Measurements from ENCODE around the gene AKR1C4.
"Not testable (repeated sequence)": the region's sequence is repeated elsewhere in the genome, so short reads cannot be mapped to it uniquely, and the experiment has no call there.

Gene AKR1C4

DNA sequence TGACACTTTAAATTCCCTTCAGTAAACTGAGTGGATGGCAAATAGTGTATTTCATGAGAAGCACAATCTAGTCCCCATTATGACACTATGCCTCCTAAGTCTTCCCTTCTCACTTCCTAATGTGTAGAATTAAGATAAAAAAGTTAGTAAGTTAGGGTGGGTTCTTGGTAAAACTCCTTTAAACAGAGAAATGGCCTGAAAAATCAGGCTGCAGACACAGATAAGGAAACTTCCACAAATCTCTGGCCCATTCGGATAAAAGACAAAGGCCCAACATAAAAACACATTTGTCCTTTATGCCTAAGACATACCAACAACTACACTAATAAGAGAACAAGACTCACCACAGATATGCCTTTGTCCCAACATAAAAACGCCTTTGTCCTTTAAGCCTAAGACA, 33.1 kb upstream of the AKR1C4 start:
- H3K9ac ChIP-seq (ENCODE audit: low read depth, low read length, poor library complexity, severe bottlenecking), result no peak overlapping the region
- no peaks in the 10 kb centered on the region for H3K79me2 ChIP-seq (ENCODE audit: insufficient read depth, low read length)
- no peak overlapping the region for H3K4me3 ChIP-seq (ENCODE audit: low read length, poor library complexity, severe bottlenecking)
- H3K4me1 ChIP-seq (ENCODE audit: insufficient read depth, low read length, poor library complexity, severe bottlenecking), result no peaks in the 10 kb centered on the region
- no peak overlapping the region for H2AFZ ChIP-seq (ENCODE audit: low read length)
- no peaks in the 10 kb centered on the region for H3K36me3 ChIP-seq (ENCODE audit: insufficient read depth, low read length)
- H3F3A ChIP-seq (ENCODE audit: low read depth), result no peaks in the 10 kb centered on the region
- H3K9me2 ChIP-seq (replicated peaks; ENCODE audit: low read depth, low read length), result no peaks in the 10 kb centered on the region
- no peaks in the 10 kb centered on the region for H3K27me3 ChIP-seq (ENCODE audit: insufficient read depth, low read length, poor library complexity, severe bottlenecking)
- peaks cover 44% of the 10 kb centered on the region; the same call in 1 of the 2 replicates for H3K9me3 ChIP-seq (ENCODE audit: insufficient read depth, low read depth, low read length)
- no peaks in the 10 kb centered on the region for H4K20me1 ChIP-seq (ENCODE audit: insufficient read depth, low read length, poor library complexity, severe bottlenecking)
- TF ChIP-seq CTCF (conservative IDR thresholded peaks at IDR 0.05; ENCODE audit: low read length) (no peak), EZH2phosphoT487 (IDR thresholded peaks at IDR 0.05; ENCODE audit: borderline replicate concordance) (no peak)
- no peak overlapping the region for H3K4me2 ChIP-seq (ENCODE audit: low read depth, low read length, poor library complexity, severe bottlenecking)

GRCh38 chr10:5165738-5166137, 30.9 kb upstream of the AKR1C4 start:
- TF ChIP-seq EZH2phosphoT487 (IDR thresholded peaks at IDR 0.05; ENCODE audit: borderline replicate concordance) (no peak), CTCF (conservative IDR thresholded peaks at IDR 0.05; ENCODE audit: low read length) (no peak)
- H3K4me1 ChIP-seq (ENCODE audit: insufficient read depth, low read length, poor library complexity, severe bottlenecking), result no peaks in the 10 kb centered on the region

DNA sequence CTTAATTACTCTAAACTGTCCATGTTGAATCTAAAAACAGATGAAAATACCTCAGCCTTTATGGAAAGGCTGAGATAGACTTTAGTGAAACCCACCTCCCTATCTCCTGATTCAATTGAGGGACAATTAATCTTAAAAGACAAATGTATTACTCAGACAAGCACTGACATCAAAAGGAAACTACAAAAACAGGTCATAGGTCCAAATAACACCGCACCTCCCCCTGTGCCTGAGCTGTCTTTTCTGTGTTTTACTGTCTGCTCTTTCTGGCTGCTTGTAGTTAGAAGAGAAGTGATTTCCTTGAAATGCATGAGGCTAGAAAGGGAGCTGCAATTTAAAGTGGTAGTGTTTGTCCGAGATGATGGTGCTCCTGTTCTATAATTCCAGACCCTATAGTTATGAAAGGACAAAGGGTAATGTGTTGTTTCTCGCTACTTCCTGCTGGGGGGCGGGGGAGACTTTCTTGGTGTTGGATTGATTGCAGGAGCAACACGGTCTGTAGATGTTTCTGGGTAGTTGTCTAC, 27.7 kb upstream of the AKR1C4 start:
- Histone ChIP-seq H3K4me2 (ENCODE audit: low read depth, low read length, poor library complexity, severe bottlenecking) (no peak overlapping the region), H3K9me3 (ENCODE audit: insufficient read depth, low read depth, low read length) (peaks cover 24% of the 10 kb centered on the region; the same call in 1 of the 2 replicates)

More at GRCh38 chr10:5165738-5166137, 30.9 kb upstream of the AKR1C4 start:
- Histone ChIP-seq H3K9ac (ENCODE audit: low read depth, low read length, poor library complexity, severe bottlenecking) (no peak overlapping the region), H3F3A (ENCODE audit: low read depth) (no peaks in the 10 kb centered on the region), H4K20me1 (ENCODE audit: insufficient read depth, low read length, poor library complexity, severe bottlenecking) (no peaks in the 10 kb centered on the region), H3K4me3 (ENCODE audit: low read length, poor library complexity, severe bottlenecking) (no peak overlapping the region), H3K4me2 (ENCODE audit: low read depth, low read length, poor library complexity, severe bottlenecking) (no peak overlapping the region), H3K27me3 (ENCODE audit: insufficient read depth, low read length, poor library complexity, severe bottlenecking) (no peaks in the 10 kb centered on the region), H3K9me2 (replicated peaks; ENCODE audit: low read depth, low read length) (no peaks in the 10 kb centered on the region), H3K36me3 (ENCODE audit: insufficient read depth, low read length) (no peaks in the 10 kb centered on the region), H3K79me2 (ENCODE audit: insufficient read depth, low read length) (no peaks in the 10 kb centered on the region), H3K9me3 (ENCODE audit: insufficient read depth, low read depth, low read length) (peaks cover 46% of the 10 kb centered on the region; the same call in 1 of the 2 replicates), H2AFZ (ENCODE audit: low read length) (no peak overlapping the region)

DNA sequence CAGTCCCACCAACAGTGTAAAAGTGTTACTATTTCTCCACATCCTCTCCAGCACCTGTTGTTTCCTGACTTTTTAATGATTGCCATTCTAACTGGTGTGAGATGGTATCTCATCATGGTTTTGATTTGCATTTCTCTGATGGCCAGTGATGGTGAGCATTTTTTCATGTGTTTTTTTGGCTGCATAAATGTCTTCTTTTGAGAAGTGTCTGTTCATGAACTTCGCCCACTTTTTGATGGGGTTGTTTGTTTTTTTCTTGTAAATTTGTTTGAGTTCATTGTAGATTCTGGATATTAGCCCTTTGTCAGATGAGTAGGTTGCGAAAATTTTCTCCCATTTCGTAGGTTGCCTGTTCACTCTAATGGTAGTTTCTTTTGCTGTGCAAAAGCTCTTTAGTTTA, 21.1 kb upstream of the AKR1C4 start:
- not testable (repeated sequence) for H4K20me1 ChIP-seq (ENCODE audit: insufficient read depth, low read length, poor library complexity, severe bottlenecking); H3K4me3 ChIP-seq (ENCODE audit: low read length, poor library complexity, severe bottlenecking); H3K9me2 ChIP-seq (replicated peaks; ENCODE audit: low read depth, low read length); H3K9me3 ChIP-seq (ENCODE audit: insufficient read depth, low read depth, low read length); H3K4me1 ChIP-seq (ENCODE audit: insufficient read depth, low read length, poor library complexity, severe bottlenecking); H3K27me3 ChIP-seq (ENCODE audit: insufficient read depth, low read length, poor library complexity, severe bottlenecking); H2AFZ ChIP-seq (ENCODE audit: low read length); H3K4me2 ChIP-seq (ENCODE audit: low read depth, low read length, poor library complexity, severe bottlenecking); H3F3A ChIP-seq (ENCODE audit: low read depth); H3K36me3 ChIP-seq (ENCODE audit: insufficient read depth, low read length); H3K9ac ChIP-seq (ENCODE audit: low read depth, low read length, poor library complexity, severe bottlenecking); H3K79me2 ChIP-seq (ENCODE audit: insufficient read depth, low read length)

More for the DNA sequence above, 27.7 kb upstream of the AKR1C4 start:
- no peaks in the 10 kb centered on the region for H3K9me2 ChIP-seq (replicated peaks; ENCODE audit: low read depth, low read length)
- H3F3A ChIP-seq (ENCODE audit: low read depth), result no peaks in the 10 kb centered on the region
- H2AFZ ChIP-seq (ENCODE audit: low read length), result no peak overlapping the region
- no peaks in the 10 kb centered on the region for H3K4me1 ChIP-seq (ENCODE audit: insufficient read depth, low read length, poor library complexity, severe bottlenecking)
- H3K36me3 ChIP-seq (ENCODE audit: insufficient read depth, low read length), result no peaks in the 10 kb centered on the region
- TF ChIP-seq CTCF (conservative IDR thresholded peaks at IDR 0.05; ENCODE audit: low read length) (no peak), EZH2phosphoT487 (IDR thresholded peaks at IDR 0.05; ENCODE audit: borderline replicate concordance) (no peak)
- no peaks in the 10 kb centered on the region for H4K20me1 ChIP-seq (ENCODE audit: insufficient read depth, low read length, poor library complexity, severe bottlenecking)
- H3K9ac ChIP-seq (ENCODE audit: low read depth, low read length, poor library complexity, severe bottlenecking), result no peak overlapping the region
- no peaks in the 10 kb centered on the region for H3K27me3 ChIP-seq (ENCODE audit: insufficient read depth, low read length, poor library complexity, severe bottlenecking)
- no peaks in the 10 kb centered on the region for H3K79me2 ChIP-seq (ENCODE audit: insufficient read depth, low read length)
- no peak overlapping the region for H3K4me3 ChIP-seq (ENCODE audit: low read length, poor library complexity, severe bottlenecking)

DNA sequence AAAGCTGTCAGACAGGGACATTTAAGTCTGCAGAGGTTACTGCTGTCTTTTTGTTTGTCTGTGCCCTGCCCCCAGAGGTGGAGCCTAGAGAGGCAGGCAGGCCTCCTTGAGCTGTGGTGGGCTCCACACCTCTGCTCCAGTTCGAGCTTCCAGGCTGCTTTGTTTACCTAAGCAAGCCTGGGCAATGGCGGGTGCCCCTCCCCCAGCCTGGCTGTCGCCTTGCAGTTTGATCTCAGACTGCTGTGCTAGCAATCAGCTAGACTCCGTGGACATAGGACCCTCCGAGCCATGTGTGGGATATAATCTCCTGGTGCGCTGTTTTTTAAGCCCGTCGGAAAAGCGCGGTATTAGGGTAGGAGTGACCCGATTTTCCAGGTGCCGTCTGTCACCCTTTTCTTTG, 16.1 kb upstream of the AKR1C4 start:
- H3K4me2 ChIP-seq (ENCODE audit: low read depth, low read length, poor library complexity, severe bottlenecking); H3K79me2 ChIP-seq (ENCODE audit: insufficient read depth, low read length); H3K4me3 ChIP-seq (ENCODE audit: low read length, poor library complexity, severe bottlenecking); H4K20me1 ChIP-seq (ENCODE audit: insufficient read depth, low read length, poor library complexity, severe bottlenecking); H3K9me3 ChIP-seq (ENCODE audit: insufficient read depth, low read depth, low read length); H3K4me1 ChIP-seq (ENCODE audit: insufficient read depth, low read length, poor library complexity, severe bottlenecking); H3K9ac ChIP-seq (ENCODE audit: low read depth, low read length, poor library complexity, severe bottlenecking); H2AFZ ChIP-seq (ENCODE audit: low read length); H3F3A ChIP-seq (ENCODE audit: low read depth); H3K9me2 ChIP-seq (replicated peaks; ENCODE audit: low read depth, low read length); H3K27me3 ChIP-seq (ENCODE audit: insufficient read depth, low read length, poor library complexity, severe bottlenecking); H3K36me3 ChIP-seq (ENCODE audit: insufficient read depth, low read length): not testable (repeated sequence)
